Effector CD8-positive, alpha-beta T cell (primary cell): ENCODE results near the gene SCCPDH.

ENCODE experiments used
- DNase-seq: peaks from one replicate; lab custom pipeline; 2025; lab: John Stamatoyannopoulos, UW

The SCCPDH gene

GRCh38 chr1:246750752-246751151 lies 26.5 kb downstream of the SCCPDH start:
- no peak for DNase-seq

- DNase-seq: peak; percentile 45
Measured at GRCh38 chr1:246753670-246754535, 29.7 kb downstream of the SCCPDH start.

GRCh38 chr1:246755419-246755818 lies 31.2 kb downstream of the SCCPDH start:
- no peak for DNase-seq

GRCh38 chr1:246760422-246761347 lies 36.5 kb downstream of the SCCPDH start:
- no peak for DNase-seq

GRCh38 chr1:246761396-246761795 lies 37.2 kb downstream of the SCCPDH start:
- no peak for DNase-seq

- no peak for DNase-seq
Measured at GRCh38 chr1:246765521-246765920, 41.3 kb downstream of the SCCPDH start.

GRCh38 chr1:246768403-246769020 lies 44.3 kb downstream of the SCCPDH start:
- no peak for DNase-seq

GRCh38 chr1:246769306-246769705 lies 45.1 kb downstream of the SCCPDH start:
- no peak for DNase-seq

- no peak for DNase-seq
Measured at GRCh38 chr1:246771366-246771765, 47.2 kb downstream of the SCCPDH start.

- no peak for DNase-seq
Measured at GRCh38 chr1:246772686-246773085, 48.5 kb downstream of the SCCPDH start.

- no peak for DNase-seq
Measured at GRCh38 chr1:246773213-246773641, 49.0 kb downstream of the SCCPDH start.

- DNase-seq: no peak
Measured at GRCh38 chr1:246775531-246776385, 51.5 kb downstream of the SCCPDH start.

- DNase-seq: no peak
Measured at GRCh38 chr1:246776923-246777322, 52.7 kb downstream of the SCCPDH start.

- no peak for DNase-seq
Measured at GRCh38 chr1:246778663-246779062, 54.5 kb downstream of the SCCPDH start.

GRCh38 chr1:246779561-246780175 lies 55.5 kb downstream of the SCCPDH start:
- no peak for DNase-seq

GRCh38 chr1:246780264-246780663 lies 56.1 kb downstream of the SCCPDH start:
- DNase-seq: no peak

- DNase-seq: no peak
Measured at GRCh38 chr1:246781212-246781611, 57.0 kb downstream of the SCCPDH start.

- no peak for DNase-seq
Measured at GRCh38 chr1:246782120-246782900, 58.1 kb downstream of the SCCPDH start.

GRCh38 chr1:246784621-246785493 lies 60.6 kb downstream of the SCCPDH start:
- DNase-seq: no peak
